ENCODE data around the gene PHEX.
"Not testable (repeated sequence)": the region's sequence is repeated elsewhere in the genome, so short reads cannot be mapped to it uniquely, and the experiment has no call there.

The PHEX gene

DNA sequence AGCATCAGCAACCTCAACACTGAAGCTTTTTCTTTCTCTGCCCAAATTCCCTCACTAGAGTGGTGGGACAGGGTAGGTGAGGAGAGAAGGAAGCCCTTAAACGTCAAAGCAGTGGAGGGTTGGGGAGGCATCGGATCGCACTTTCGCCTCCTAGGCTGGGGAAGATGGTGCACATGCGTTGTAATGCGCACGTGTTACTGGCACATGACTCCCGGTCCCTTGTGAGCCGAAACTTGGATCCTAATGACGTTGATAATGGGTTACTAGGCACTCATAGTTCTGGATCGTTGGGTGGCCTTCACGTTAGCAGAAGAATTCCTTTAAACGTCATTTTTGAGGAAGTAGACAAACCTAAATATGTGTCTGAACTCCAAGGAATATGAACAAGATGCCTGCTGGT is 240.5 kb downstream of the PHEX start, which contains the start of gene CBLL2:
CBLL2 (plus strand) TSS at position 301 of the 400 bp plus-strand sequence; CDS start at position 380, 79 bp downstream.
- no peak for DNase-seq

DNA sequence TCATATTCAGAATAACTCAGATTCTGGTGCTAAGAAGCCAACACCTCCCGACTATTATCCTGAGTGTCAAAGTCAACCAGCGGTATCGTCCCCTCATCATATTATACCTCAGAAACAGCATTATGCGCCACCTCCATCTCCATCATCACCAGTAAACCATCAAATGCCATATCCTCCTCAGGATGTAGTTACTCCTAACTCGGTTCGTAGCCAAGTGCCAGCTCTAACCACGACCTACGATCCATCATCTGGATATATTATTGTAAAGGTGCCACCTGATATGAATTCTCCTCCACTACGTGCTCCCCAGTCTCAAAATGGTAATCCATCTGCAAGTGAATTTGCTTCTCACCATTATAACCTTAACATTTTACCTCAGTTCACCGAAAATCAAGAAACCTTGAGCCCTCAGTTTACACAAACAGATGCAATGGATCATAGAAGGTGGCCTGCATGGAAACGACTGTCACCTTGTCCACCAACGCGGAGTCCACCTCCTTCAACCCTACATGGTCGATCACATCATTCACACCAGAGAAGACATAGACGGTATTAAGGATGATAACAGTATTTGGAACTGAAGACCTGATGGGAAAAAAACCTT is 241.7 kb downstream of the PHEX start:
- DNase-seq = no peak

DNA sequence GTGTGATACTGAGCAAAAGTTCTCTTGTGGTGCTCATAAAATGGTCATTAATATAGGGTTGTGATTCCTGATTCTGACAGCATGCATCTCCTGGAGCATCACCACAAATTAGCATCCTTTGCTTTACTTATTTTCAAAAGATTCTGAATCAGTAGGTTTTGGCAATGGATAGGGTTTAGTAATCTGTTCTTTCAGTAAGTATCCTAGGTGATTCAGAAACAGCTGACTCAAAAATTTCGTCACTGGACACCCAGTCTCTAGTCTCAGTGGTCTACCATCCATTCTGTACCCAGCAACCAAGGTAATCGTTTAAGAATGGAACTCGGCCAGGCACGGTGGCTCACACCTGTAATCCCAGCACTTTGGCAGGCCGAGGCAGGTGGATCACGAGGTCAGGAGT is 244.7 kb downstream of the PHEX start:
- no peak for DNase-seq

DNA sequence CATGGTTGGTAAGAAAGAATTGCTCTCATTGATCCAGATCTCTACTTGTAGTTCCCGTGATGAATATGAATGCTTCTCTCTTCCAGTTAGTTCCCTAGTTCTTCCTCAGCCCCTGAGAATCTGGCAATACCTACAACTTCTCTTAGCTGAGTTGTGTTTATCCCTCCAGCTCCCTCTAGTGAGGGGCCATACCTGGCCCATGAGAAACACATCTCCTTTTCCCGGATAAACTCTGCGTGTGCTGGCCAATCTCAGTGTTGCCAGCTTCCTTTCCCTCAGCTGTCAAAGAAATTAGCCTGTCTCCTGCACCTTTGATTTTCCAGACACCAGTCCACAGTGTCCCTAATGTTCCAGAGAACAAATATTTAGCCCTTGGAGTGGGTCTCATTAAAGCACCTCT is 246.2 kb downstream of the PHEX start:
- no peak for DNase-seq

DNA sequence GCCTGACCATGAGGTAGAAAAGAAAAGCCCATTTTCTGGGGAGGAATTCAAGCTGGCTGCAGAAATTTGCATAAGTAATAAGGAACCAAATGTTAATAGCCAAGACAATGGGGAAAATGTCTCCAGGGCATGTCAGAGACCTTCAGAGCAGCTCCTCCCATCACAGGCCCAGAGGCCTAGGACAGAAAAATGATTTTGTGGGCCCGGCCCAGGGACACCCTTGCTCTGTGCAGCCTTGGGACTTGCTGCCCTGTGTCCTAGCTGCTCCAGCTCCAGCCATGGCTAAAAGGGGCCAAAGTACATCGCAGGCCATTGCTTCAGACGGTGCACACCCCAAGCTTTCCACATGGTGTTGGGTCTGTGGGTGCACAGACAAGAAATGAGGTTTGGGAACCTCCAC is 257.1 kb downstream of the PHEX start:
- DNase-seq = not testable (repeated sequence)

DNA sequence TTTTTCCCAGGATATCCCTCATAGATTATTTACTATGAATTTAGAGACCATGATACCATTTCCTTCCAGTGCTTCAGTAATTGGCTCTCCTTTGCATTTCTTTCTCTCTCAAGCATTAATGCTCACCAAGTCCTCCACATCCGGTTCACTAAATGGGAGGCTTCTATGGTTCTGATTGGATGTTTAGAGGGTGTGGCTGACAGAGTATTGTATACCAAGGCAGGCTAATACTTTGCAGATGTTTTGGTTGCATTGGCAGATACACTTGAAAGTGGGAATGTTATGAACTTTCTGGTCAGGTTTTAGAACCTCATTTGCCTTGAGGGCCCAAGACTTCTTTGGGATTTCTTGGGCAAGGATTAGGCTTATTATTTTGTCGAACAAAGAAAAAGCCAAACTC is 264.7 kb downstream of the PHEX start:
- no peak for DNase-seq

DNA sequence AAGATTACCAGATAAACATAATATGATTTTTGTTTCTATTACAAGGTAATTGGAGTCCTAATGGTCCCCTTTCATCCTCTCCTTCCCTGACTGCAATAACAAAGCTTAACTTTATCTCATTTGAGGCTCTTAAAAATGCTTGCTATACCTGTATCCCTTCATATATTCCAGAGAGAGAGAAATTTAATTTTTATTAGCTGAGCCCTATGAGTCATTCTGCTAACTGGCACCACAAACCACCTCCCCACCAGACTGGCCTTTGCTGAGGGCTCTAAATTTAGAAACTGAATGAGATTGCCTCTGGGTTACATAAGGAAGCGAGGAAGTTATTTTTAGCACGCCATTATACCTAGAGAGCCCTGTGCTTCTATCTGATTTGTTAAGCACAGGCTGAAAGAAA is 268.0 kb downstream of the PHEX start:
- no peak for DNase-seq

Data from stimulated activated CD4-positive, alpha-beta T cell treated with anti-CD3 and anti-CD28 coated beads, Interleukin-15, amount 100 ng/mL, for 24 hours (primary cell).